OCI-LY7 (cell line): ENCODE results near the gene ADIPOQ. TPM values are rescaled to one million over a fixed set of nuclear protein-coding genes. Genes with fewer than 3 reads are reported as not detected.

ENCODE experiments used
- Bru-seq: library from RNA; stranded (reverse); fragments of 400-500 nt; gene quantifications from one replicate; lab custom pipeline; 2021; lab: Mats Ljungman, UMichigan
- BruChase-seq, 2 experiments: library from RNA; stranded (reverse); fragments of 400-500 nt; gene quantifications; one replicate each; lab custom pipeline; 2021; lab: Mats Ljungman, UMichigan
- BruUV-seq: library from RNA; stranded (reverse); fragments of 400-500 nt; replicated peaks from 2 replicates; lab custom pipeline; 2021; lab: Mats Ljungman, UMichigan
- CTCF ChIA-PET: fragments of 300-600 bp; sonication (Branson Sonifier 250); formaldehyde crosslinking; loops from one replicate; lab custom pipeline; 2022; ENCODE audit warnings: antibody characterized with exemption; ENCODE audit not compliant: unreplicated experiment; lab: Charles Lee
- POLR2A ChIA-PET: fragments of 300-600 bp; sonication (Branson Sonifier 250); formaldehyde crosslinking; loops from one replicate; lab custom pipeline; 2022; ENCODE audit warnings: antibody characterized with exemption; lab: Charles Lee
- DNase-seq: peaks from one replicate; pipeline ENCODE4 v3.0.0-alpha.2; 2015; ENCODE audit warnings: low spot score
- H2AFZ ChIP-seq: fragments of 200-600 bp; sonication (generic), shearing (Covaris generic); 2 replicates; pipeline ENCODE4 v1.6.1; 2014; ENCODE audit warnings: mild to moderate bottlenecking, antibody characterized with exemption, low read length, moderate library complexity
- H3K27ac ChIP-seq: fragments of 200-600 bp; sonication (generic); 2 replicates; pipeline ENCODE4 v1.5.1; 2014; ENCODE audit warnings: mixed run types, low read depth, mild to moderate bottlenecking, moderate library complexity, low read length, inconsistent platforms; ENCODE audit not compliant: poor library complexity, severe bottlenecking
- H3K36me3 ChIP-seq: fragments of 200-600 bp; sonication (generic); 2 replicates; pipeline ENCODE4 v1.6.1; 2014; ENCODE audit warnings: mild to moderate bottlenecking, antibody characterized with exemption, low read length, moderate library complexity, mixed read lengths; ENCODE audit not compliant: insufficient read depth
- H3K4me1 ChIP-seq: fragments of 200-600 bp; sonication (generic); 2 replicates; pipeline ENCODE4 v1.5.1; 2014; ENCODE audit warnings: mild to moderate bottlenecking, low read length; ENCODE audit not compliant: insufficient read depth, poor library complexity, severe bottlenecking
- H3K4me2 ChIP-seq: fragments of 200-600 bp; sonication (generic); 2 replicates; pipeline ENCODE4 v1.6.1; 2014; ENCODE audit warnings: mild to moderate bottlenecking, low read length
- H3K4me3 ChIP-seq: fragments of 200-600 bp; sonication (generic); 2 replicates; pipeline ENCODE4 v1.5.1; 2014; ENCODE audit warnings: mild to moderate bottlenecking, low read depth, low read length; ENCODE audit not compliant: poor library complexity, severe bottlenecking
- H3K79me2 ChIP-seq: fragments of 200-600 bp; sonication (generic); 2 replicates; pipeline ENCODE4 v1.6.1; 2016; ENCODE audit warnings: low read depth, mild to moderate bottlenecking, low read length, moderate library complexity, mixed read lengths; ENCODE audit not compliant: insufficient read depth
- H3K9me2 ChIP-seq: fragments of 200-600 bp; sonication (generic); 2 replicates; pipeline ENCODE4 v1.6.1; 2016; ENCODE audit warnings: mild to moderate bottlenecking, low read length, mixed read lengths; ENCODE audit not compliant: insufficient read depth
- H3K9me3 ChIP-seq: fragments of 200-600 bp; sonication (generic); 2 replicates; pipeline ENCODE4 v1.6.1; 2014; ENCODE audit warnings: mild to moderate bottlenecking, mixed run types, low read length, mixed read lengths
- H4K20me1 ChIP-seq: fragments of 200-600 bp; sonication (generic); 2 replicates; pipeline ENCODE4 v1.6.1; 2014; ENCODE audit warnings: mild to moderate bottlenecking, antibody characterized with exemption, low read length, moderate library complexity, mixed read lengths; ENCODE audit not compliant: insufficient read depth
- CTCF ChIP-seq: fragments of 200-600 bp; sonication (generic); conservative IDR thresholded peaks from 2 replicates; pipeline ENCODE4 v1.5.1; 2014; ENCODE audit warnings: mild to moderate bottlenecking, antibody characterized with exemption, low read length, moderate library complexity, mixed read lengths
- EZH2phosphoT487 ChIP-seq: fragments of 200-600 bp; sonication (generic); IDR thresholded peaks from 2 replicates; pipeline ENCODE4 v1.6.1; 2018; ENCODE audit warnings: low read depth, borderline replicate concordance, mild to moderate bottlenecking, mixed run types, antibody characterized with exemption, low read length, moderate library complexity, mixed read lengths
- intact Hi-C: fragments of 100-400 bp; cut with micrococcal nuclease; formaldehyde crosslinking; loops from one replicate; pipeline ENCODE4 v1.10.0; 2022; ENCODE audit not compliant: unreplicated experiment
- long read RNA-seq: library from polyadenylated mRNA; stranded (forward); transcript quantifications from one replicate; pipeline ENCODE4 v2.0.0, GENCODE V29; 2022
- total RNA-seq, 2 experiments: library from RNA; depleted of rRNA in 1 of 2; stranded (reverse); fragments of >200 nt in 1 of 2; shearing (Covaris generic) in 1 of 2; gene quantifications; 2 replicates each; pipeline ENCODE4 v1.2.3, GENCODE V29; 2014 to 2022

ADIPOQ gene
- total RNA-seq (2014; rRNA removed; shearing (Covaris generic)), result not detected in 2 replicates
- total RNA-seq (2022), result not detected in 2 replicates
- Bru-seq, nascent RNA, result not detected
- not detected for BruChase-seq, experiment 1, labeled RNA remaining after a 6-hour chase
- BruChase-seq, experiment 2, labeled RNA remaining after a 2-hour chase, result not detected
- long read RNA-seq, result 0 reads

GRCh38 chr3:186842426-186843038 lies at the start of gene ADIPOQ:
ADIPOQ (plus strand) TSS chr3:186842710; CDS start chr3:186853059, 10,349 bp downstream.
- POLR2A ChIA-PET, result interaction anchor here (0.6 kb wide), 1 partner anchor 61 kb away, joined by 3 read pairs; no protein-coding TSS in a partner anchor

GRCh38 chr3:186798239-186798874 lies 44.2 kb upstream of the ADIPOQ start:
- no peak overlapping the region for H2AFZ ChIP-seq
- ChIA-PET POLR2A (interaction anchor here (0.6 to 2.7 kb wide), 8 partner anchors 8 to 1319 kb away, joined by 3 to 27 read pairs (median 4); partner anchors contain the start of genes EIF4A2 and RFC4), CTCF (interaction anchor here (1.0 kb wide), 1 partner anchor 13 kb away, joined by 4 read pairs; no protein-coding TSS in a partner anchor)
- no peak overlapping the region for H3K4me3 ChIP-seq
- intact Hi-C loops, result no loop called here
- no TSS peak for BruUV-seq
- peaks cover 98% of the 10 kb centered on the region for H3K36me3 ChIP-seq
- DNase-seq, result no peak
- TF ChIP-seq CTCF (no peak), EZH2phosphoT487 (no peak)
- H3K4me1 ChIP-seq, result peaks cover 4% of the 10 kb centered on the region
- H3K27ac ChIP-seq, result no peak overlapping the region
- peaks cover 35% of the 10 kb centered on the region; the same call in 1 of the 2 replicates for H3K79me2 ChIP-seq
- H4K20me1 ChIP-seq, result no peaks in the 10 kb centered on the region
- H3K4me2 ChIP-seq, result no peak overlapping the region
- H3K9me2 ChIP-seq, result no peaks in the 10 kb centered on the region
- no peaks in the 10 kb centered on the region for H3K9me3 ChIP-seq

More at GRCh38 chr3:186842426-186843038, at the start of gene ADIPOQ:
- H3K4me3 ChIP-seq, result no peak within 1 kb of the TSS
- H3K27ac ChIP-seq, result no peak within 1 kb of the TSS
- intact Hi-C loops, result no loop called here
- CTCF ChIA-PET, result no interaction called here
- no peaks in the 10 kb centered on the region for H3K4me1 ChIP-seq
- no peaks in the 10 kb centered on the region for H4K20me1 ChIP-seq
- no peak within 1 kb of the TSS for H2AFZ ChIP-seq
- H3K36me3 ChIP-seq, result no peaks in the 10 kb centered on the region
- no peak for DNase-seq
- no TSS peak for BruUV-seq
- no peak within 1 kb of the TSS for H3K4me2 ChIP-seq
- TF ChIP-seq EZH2phosphoT487 (no peak), CTCF (no peak)
- H3K9me2 ChIP-seq, result no peaks in the 10 kb centered on the region
- H3K79me2 ChIP-seq, result no peaks in the 10 kb centered on the region
- no peaks in the 10 kb centered on the region for H3K9me3 ChIP-seq
